ENCODE measurements around the gene SPACA6. TPM values are rescaled to one million over a fixed set of nuclear protein-coding genes. Genes with fewer than 3 reads are reported as not detected.

SPACA6 gene
- polyA plus RNA-seq, 3 donors: 0.99 to 5.1 (median 2.4) TPM

GRCh38 chr19:51654783-51655182 lies 38.3 kb upstream of the SPACA6 start:
- intact Hi-C loops (cut with micrococcal nuclease): loop anchor here (5.0 kb wide), 2 partner anchors 128 to 317 kb away; no protein-coding TSS in a partner anchor
- Histone ChIP-seq H3K9me3 (replicated peaks in 1 of 2; ENCODE audit: control insufficient read depth in 1 of 2, insufficient read depth in 1 of 2, low read length in 2 of 2) (no peaks in the 10 kb centered on the region), H3K27me3 (ENCODE audit: control insufficient read depth in 2 of 2, insufficient read depth in 2 of 2, low read length in 2 of 2) (no peaks in the 10 kb centered on the region), H3K27ac (ENCODE audit: low read depth in 1 of 2, low read length in 2 of 2) (no peak overlapping the region), H3K4me3 (replicated peaks in 1 of 3; ENCODE audit: low read depth in 2 of 3, low read length in 3 of 3) (no peak overlapping the region), H3K9ac (ENCODE audit: insufficient read depth, low read length, poor library complexity, severe bottlenecking) (no peak overlapping the region), H3K36me3 (replicated peaks in 1 of 2; ENCODE audit: control insufficient read depth in 1 of 2, insufficient read depth in 2 of 2, low read length in 2 of 2) (no peaks in the 10 kb centered on the region), H3K4me2 (replicated peaks; ENCODE audit: extremely low read depth, low read length, poor library complexity, severe bottlenecking) (no peak overlapping the region), H2AFZ (ENCODE audit: insufficient read depth, low read depth, low read length, poor library complexity, severe bottlenecking) (no peak overlapping the region), H3K4me1 (ENCODE audit: control insufficient read depth in 1 of 2, insufficient read depth in 2 of 2, low read length in 2 of 2) (peaks cover 53 to 59% of the 10 kb centered on the region in 2 donors), H4K20me1 (ENCODE audit: insufficient read depth, low read length) (no peaks in the 10 kb centered on the region), H3K79me2 (ENCODE audit: insufficient read depth, low read length) (no peaks in the 10 kb centered on the region)
- TF ChIP-seq CTCF (IDR thresholded peaks at IDR 0.05): no peak
- Mint-ChIP-seq H3K9me3 (peaks cover 0 to 6% (median 0%) of the 10 kb centered on the region in 7 donors), H3K36me3 (no peaks in the 10 kb centered on the region), H3K4me1 (peaks cover 58% of the 10 kb centered on the region), H3K27ac (peak overlapping the region in 1 of 7 donors; percentile 75), H3K4me3 (no peak overlapping the region), H3K27me3 (ENCODE audit: low read depth in 3 of 3) (peaks cover 0 to 9% (median 2%) of the 10 kb centered on the region in 3 donors)
- no peak for DNase-seq
- 100% methylated on average over 2 of the region's 4 CpGs for WGBS (ENCODE audit: insufficient coverage)

DNA sequence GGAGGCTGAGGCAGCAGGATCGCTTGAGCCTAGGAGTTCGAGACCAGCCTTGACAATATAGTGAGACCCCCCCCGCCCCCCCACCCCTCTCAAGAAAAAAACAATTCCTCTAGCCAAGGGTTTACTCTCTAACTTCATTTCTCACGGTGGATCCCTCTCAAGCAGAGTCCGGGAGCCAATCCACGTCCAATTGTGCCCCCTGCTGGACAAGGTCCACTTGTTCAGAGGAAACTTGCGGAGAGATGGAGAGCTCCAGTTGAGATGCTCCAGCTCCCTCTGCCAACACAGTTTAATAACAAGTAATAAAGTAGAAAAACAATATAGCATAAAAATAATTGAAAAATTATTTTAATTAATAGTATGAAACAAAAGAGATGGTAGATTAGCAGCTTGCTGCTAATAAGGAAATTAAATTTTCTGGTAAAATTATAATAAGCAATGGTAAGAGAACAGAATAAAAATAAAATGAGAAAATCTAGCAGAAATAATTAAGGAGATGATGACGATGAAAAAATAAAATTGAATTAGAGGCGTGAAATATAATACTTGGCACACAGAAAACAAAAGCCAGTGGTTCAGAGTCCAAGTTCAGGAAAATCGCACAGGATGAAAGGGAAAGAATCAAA lies 32.0 kb upstream of the SPACA6 start:
- no peak overlapping the region for H3K27ac ChIP-seq (ENCODE audit: low read depth in 1 of 2, low read length in 2 of 2)
- WGBS (ENCODE audit: insufficient coverage): 8% methylated on average over 2 of the region's 10 CpGs
- H3K79me2 ChIP-seq (ENCODE audit: insufficient read depth, low read length): no peaks in the 10 kb centered on the region
- no peak overlapping the region for H3K9ac ChIP-seq (ENCODE audit: insufficient read depth, low read length, poor library complexity, severe bottlenecking)
- intact Hi-C loops (cut with micrococcal nuclease): loop anchor here in 1 of 2 donors (5.0 to 10.0 kb wide), 2 partner anchors 189 to 266 kb away; partner anchors contain the start of gene C19orf84
- Mint-ChIP-seq H3K27me3 (ENCODE audit: low read depth in 3 of 3) (peaks cover 30 to 40% (median 38%) of the 10 kb centered on the region in 3 donors), H3K4me3 (peak overlapping the region in 1 of 2 donors; percentile 67), H3K4me1 (peaks cover 18% of the 10 kb centered on the region), H3K27ac (no peak overlapping the region), H3K36me3 (no peaks in the 10 kb centered on the region), H3K9me3 (peaks cover 0 to 5% (median 3%) of the 10 kb centered on the region in 7 donors)
- no peaks in the 10 kb centered on the region for H3K36me3 ChIP-seq (replicated peaks in 1 of 2; ENCODE audit: control insufficient read depth in 1 of 2, insufficient read depth in 2 of 2, low read length in 2 of 2)
- no peak overlapping the region for H3K4me3 ChIP-seq (replicated peaks in 1 of 3; ENCODE audit: low read depth in 2 of 3, low read length in 3 of 3)
- H3K9me3 ChIP-seq (replicated peaks in 1 of 2; ENCODE audit: control insufficient read depth in 1 of 2, insufficient read depth in 1 of 2, low read length in 2 of 2): peaks cover 0 to 8% of the 10 kb centered on the region in 2 donors
- H4K20me1 ChIP-seq (ENCODE audit: insufficient read depth, low read length): no peaks in the 10 kb centered on the region
- no peak overlapping the region for H3K4me2 ChIP-seq (replicated peaks; ENCODE audit: extremely low read depth, low read length, poor library complexity, severe bottlenecking)
- DNase-seq: peak; percentile 72 to 80 (median 76)
- peaks cover 15 to 22% of the 10 kb centered on the region in 2 donors for H3K4me1 ChIP-seq (ENCODE audit: control insufficient read depth in 1 of 2, insufficient read depth in 2 of 2, low read length in 2 of 2)
- peak; percentile 70 for TF ChIP-seq CTCF (IDR thresholded peaks at IDR 0.05)
- H3K27me3 ChIP-seq (ENCODE audit: control insufficient read depth in 2 of 2, insufficient read depth in 2 of 2, low read length in 2 of 2): peaks cover 34 to 45% of the 10 kb centered on the region in 2 donors
- no peak overlapping the region for H2AFZ ChIP-seq (ENCODE audit: insufficient read depth, low read depth, low read length, poor library complexity, severe bottlenecking)
